K562 (cell line): ENCODE data around the gene ADGRB3. TPM values are rescaled to one million over a fixed set of nuclear protein-coding genes. Genes with fewer than 3 reads are reported as not detected.

Experiments used
- FOXK1 ChIP-seq: sonication (generic); formaldehyde crosslinking; IDR thresholded peaks from 2 replicates; pipeline ENCODE4 v1.8.0; 2022; ENCODE audit warnings: missing genetic modification reagents, mild to moderate bottlenecking, borderline replicate concordance
- KHSRP ChIP-seq: fragments of 450-650 bp; IDR thresholded peaks from 2 replicates; pipeline ENCODE4 v1.6.1; 2017
- NBN ChIP-seq: fragments of 450-650 bp; IDR thresholded peaks from 2 replicates; pipeline ENCODE4 v1.6.1; 2016; ENCODE audit warnings: low read depth, mild to moderate bottlenecking
- SMARCA4 ChIP-seq: fragments of 450-650 bp; IDR thresholded peaks from 2 replicates; pipeline ENCODE4 v1.6.1; 2016
- YY1 ChIP-seq, 3 experiments: IDR thresholded peaks; 2 replicates each; pipeline ENCODE4 v1.6.1; 2011; ENCODE audit warnings: low read length in 2 of 3, mild to moderate bottlenecking in 2 of 3, moderate library complexity in 2 of 3, borderline replicate concordance in 1 of 3, control low read depth in 1 of 3, low read depth in 1 of 3; ENCODE audit not compliant: insufficient read depth in 3 of 3, insufficient replicate concordance in 2 of 3, control insufficient read depth in 1 of 3, insufficient read length in 1 of 3; ENCODE audit errors: extremely low read depth in 1 of 3
- ZBED1 ChIP-seq: IDR thresholded peaks from 2 replicates; pipeline ENCODE4 v1.6.1; 2014
- ZNF318 ChIP-seq, 2 experiments: fragments of 450-650 bp; IDR thresholded peaks; 2 replicates each; pipeline ENCODE4 v1.6.1; 2016; ENCODE audit warnings: mild to moderate bottlenecking in 2 of 2, borderline replicate concordance in 1 of 2, low read depth in 1 of 2, moderate library complexity in 1 of 2
- polyA plus RNA-seq, 8 experiments: library from polyadenylated mRNA; depleted of rRNA in 4 of 8; stranded (reverse) in 5 of 8; unstranded in 3 of 8; fragments of >200 nt; fragmentation: Nextera tagmentation in 2 of 8; fragmentation: Illumina TruSeq in 1 of 8; extraction: Ambion mirVana in 2 of 8; extraction: Trizol in 1 of 8; gene quantifications; 2 replicates each; pipeline versions ENCODE4 v1.2.1 to v1.2.3, GENCODE V29; 2011 to 2014; ENCODE audit warnings: inconsistent platforms in 1 of 8, missing spikeins in 1 of 8
- total RNA-seq, 7 experiments: library from RNA; depleted of rRNA in 6 of 7; stranded (reverse); fragments of >200 nt in 6 of 7; fragmentation: Illumina TruSeq in 2 of 7; extraction: Trizol in 2 of 7; gene quantifications; 2 replicates each; pipeline versions ENCODE4 v1.2.1 to v1.2.3, GENCODE V29; 2011 to 2021; ENCODE audit warnings: low replicate concordance in 1 of 7
- TF ChIP-seq, protein P1 (sequence below): fragments of 250-450 bp; sonication (Bioruptor Pico); IDR thresholded peaks from 2 replicates; pipeline ENCODE4 v1.4.0; 2020

ADGRB3 gene
- total and polyA plus RNA-seq, 9 of the 15 experiments (the other 6 are each of a cell fraction or from before 2014, with no cell fraction given) = 0.90 to 7.8 (median 2.4) TPM

DNA sequence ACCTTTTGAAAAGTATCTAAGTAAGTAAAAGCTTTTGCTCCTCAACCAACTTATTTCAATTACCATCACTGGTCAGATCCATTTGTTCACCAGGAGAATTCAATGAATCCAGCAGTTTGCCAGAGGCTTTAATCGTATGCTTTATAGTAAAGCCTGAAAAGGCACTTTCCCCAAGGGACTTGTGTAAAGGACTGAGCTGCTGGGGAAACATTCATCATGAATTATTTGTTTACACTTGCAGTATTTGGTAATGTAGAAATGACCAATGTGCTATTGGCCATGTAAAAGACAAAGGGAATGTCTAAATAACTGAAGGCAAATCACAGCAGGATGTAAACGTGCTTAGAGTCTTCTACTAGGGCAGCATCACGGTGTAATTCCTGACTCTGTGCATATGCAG, 471.4 kb downstream of the ADGRB3 start (continued):
- TF ChIP-seq ZNF318 (IDR thresholded peaks at IDR 0.05; ENCODE audit: borderline replicate concordance in 1 of 2, low read depth in 1 of 2) = no peak
- no peak for TF ChIP-seq SMARCA4
- TF ChIP-seq FOXK1 (CRISPR knock-in tag) = no peak
- TF ChIP-seq, protein P1, sequence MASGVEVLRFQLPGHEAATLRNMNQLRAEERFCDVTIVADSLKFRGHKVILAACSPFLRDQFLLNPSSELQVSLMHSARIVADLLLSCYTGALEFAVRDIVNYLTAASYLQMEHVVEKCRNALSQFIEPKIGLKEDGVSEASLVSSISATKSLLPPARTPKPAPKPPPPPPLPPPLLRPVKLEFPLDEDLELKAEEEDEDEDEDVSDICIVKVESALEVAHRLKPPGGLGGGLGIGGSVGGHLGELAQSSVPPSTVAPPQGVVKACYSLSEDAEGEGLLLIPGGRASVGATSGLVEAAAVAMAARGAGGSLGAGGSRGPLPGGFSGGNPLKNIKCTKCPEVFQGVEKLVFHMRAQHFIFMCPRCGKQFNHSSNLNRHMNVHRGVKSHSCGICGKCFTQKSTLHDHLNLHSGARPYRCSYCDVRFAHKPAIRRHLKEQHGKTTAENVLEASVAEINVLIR (CRISPR knock-in tag) = no peak
- TF ChIP-seq YY1 (IDR thresholded peaks at IDR 0.05; ENCODE audit: borderline replicate concordance in 1 of 3, control insufficient read depth in 1 of 3, extremely low read depth in 1 of 3, insufficient read depth in 3 of 3, insufficient read length in 1 of 3, insufficient replicate concordance in 2 of 3, low read depth in 1 of 3, low read length in 2 of 3) = no peak
- TF ChIP-seq KHSRP = no peak
- no peak for TF ChIP-seq NBN
- no peak for TF ChIP-seq ZBED1
